Measurements from ENCODE around the gene PRSS57.

DNA sequence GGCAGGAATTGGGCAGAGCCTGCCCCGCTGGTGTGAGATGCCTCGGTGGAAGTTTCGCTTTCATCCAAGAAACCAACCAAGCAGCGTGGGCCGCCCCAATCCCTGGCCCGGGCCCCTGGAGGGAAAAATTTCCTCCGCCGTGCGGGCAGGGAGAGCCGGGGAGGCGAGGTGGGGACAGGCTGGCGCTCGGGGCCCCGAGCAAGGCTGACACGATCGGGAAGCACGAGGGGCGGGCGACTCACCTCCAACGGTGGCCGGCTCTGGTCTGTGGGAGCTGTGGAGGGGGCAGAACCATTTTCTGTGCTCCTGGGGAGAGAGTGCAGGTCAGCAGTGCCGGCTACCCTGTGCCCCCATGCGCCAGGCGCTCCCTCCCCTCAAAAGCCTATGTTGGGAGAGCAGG is 43.3 kb downstream of the PRSS57 start:
- TF ChIP-seq, protein P1, sequence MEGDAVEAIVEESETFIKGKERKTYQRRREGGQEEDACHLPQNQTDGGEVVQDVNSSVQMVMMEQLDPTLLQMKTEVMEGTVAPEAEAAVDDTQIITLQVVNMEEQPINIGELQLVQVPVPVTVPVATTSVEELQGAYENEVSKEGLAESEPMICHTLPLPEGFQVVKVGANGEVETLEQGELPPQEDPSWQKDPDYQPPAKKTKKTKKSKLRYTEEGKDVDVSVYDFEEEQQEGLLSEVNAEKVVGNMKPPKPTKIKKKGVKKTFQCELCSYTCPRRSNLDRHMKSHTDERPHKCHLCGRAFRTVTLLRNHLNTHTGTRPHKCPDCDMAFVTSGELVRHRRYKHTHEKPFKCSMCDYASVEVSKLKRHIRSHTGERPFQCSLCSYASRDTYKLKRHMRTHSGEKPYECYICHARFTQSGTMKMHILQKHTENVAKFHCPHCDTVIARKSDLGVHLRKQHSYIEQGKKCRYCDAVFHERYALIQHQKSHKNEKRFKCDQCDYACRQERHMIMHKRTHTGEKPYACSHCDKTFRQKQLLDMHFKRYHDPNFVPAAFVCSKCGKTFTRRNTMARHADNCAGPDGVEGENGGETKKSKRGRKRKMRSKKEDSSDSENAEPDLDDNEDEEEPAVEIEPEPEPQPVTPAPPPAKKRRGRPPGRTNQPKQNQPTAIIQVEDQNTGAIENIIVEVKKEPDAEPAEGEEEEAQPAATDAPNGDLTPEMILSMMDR (conservative IDR thresholded peaks at IDR 0.05; ENCODE audit: low read length), result no peak
- TF ChIP-seq EZH2phosphoT487 (IDR thresholded peaks at IDR 0.05; ENCODE audit: borderline replicate concordance, low read depth, low read length), result no peak
